Hematopoietic multipotent progenitor cell treated with erythropoietin and hydrocortisone succinate and interleukin-3 and kit ligand, for 8 days (in vitro differentiated cells): Measurements from ENCODE around the gene ACVR1C.

Experiments used
- DNase-seq: peaks from one replicate; pipeline ENCODE4 v3.0.0-alpha.2; 2015

The ACVR1C gene

GRCh38 chr2:157628477-157629415 is at the start of gene ACVR1C:
TSS of gene ACVR1C (minus strand) at chr2:157628864. CDS start at chr2:157628644, 220 bp downstream.
- peak; percentile 62 for DNase-seq

DNA sequence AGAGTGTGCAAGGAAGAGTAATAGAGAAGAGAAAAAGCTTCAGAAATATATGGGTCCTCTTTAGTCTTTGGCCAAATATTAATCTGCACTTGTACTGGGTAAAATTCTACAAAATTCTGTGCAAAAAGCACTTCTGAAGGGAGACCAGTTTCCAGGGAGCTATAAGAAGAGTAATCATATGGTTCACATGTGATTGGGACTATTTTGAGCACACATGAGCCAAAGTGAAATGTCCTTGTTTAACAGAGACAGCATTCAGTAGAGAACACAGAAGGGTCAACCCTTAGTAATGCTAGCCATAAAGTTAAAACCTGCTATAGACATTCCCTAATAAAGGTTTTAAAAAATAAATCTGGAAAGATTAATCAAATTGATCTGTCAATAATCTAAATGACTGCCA is 49.3 kb upstream of the ACVR1C start:
- no peak for DNase-seq

DNA sequence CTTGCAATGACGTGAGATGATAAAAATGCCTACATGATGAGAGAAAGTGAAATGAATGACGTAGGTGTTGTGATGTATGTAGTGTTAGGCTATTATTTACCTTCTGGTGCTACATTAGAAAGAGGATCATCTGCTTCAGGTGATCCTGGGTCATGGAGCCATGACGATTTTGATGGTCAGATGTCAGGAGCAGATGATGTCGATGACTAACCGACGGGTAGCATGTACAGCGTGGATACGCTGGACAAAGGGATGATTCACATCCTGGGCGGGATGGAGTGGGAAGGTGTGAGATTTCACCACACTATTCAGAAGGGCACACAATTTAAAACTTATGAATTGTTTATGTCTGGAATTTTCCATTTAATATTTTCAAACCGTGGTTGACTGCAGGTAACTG is 43.5 kb upstream of the ACVR1C start:
- no peak for DNase-seq

GRCh38 chr2:157662401-157662800 is 33.7 kb upstream of the ACVR1C start:
- no peak for DNase-seq

DNA sequence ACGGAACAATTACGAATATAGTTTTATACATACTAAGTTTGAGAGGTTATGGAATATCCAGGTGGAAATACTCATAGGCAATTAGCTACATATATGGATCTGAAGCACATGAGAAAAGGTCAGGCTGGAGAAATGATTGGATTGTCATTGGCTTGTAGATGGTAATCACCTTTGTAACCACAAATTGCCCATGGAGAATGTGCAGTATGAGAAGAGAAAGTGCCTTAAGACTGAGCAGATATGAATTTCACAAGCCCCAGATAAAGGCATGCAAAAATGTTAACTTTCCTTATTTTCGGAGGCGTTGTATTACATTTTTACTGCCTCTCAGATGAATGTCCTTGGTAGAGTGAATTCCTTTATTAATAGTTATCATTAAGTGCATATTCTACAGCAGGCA is 33.1 kb upstream of the ACVR1C start:
- no peak for DNase-seq

GRCh38 chr2:157657858-157658257 is 29.2 kb upstream of the ACVR1C start:
- no peak for DNase-seq

DNA sequence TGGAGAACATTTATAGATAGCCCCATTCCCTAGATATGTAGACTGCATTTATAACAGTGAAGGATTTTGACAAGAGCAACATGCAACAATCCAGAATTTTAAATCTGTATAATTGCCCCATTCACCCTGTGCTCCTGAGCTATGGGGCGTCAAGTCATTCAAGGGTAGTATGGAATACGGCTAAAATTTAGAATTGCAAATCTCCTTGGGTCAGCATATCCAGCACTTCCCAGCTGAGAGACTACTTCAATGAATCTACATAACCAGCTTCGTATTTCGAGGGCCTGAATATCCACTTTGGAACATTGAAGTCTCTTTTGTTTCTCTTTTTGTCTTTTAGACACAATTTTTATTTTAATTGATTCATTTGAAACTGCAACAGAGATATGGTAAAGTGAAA is 28.4 kb upstream of the ACVR1C start:
- DNase-seq: no peak

GRCh38 chr2:157644776-157645175 is 16.1 kb upstream of the ACVR1C start:
- DNase-seq: no peak

GRCh38 chr2:157631861-157632260 is 3.2 kb upstream of the ACVR1C start:
- DNase-seq: no peak

- no peak for DNase-seq
These were observed 829 bp downstream of the ACVR1C start for GRCh38 chr2:157627594-157628476.

DNA sequence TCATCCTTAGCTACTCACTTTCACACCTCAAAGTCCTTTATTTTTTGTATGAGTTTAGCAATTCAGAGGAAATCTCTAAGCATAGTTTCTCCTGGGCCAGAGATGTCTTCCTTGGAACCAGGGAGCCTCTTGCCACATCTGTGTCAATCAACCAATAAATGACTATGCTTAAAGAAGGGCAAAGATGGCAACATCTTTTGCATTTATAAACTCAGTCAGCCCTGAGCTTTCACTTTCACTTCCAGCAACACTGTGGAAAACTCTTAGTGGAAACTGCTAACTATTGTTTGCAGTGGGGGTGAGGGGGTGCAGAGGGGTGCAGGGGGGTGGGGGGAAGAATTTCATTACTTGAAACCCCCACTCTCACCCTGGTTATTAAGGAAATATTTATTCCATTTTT is 3.4 kb downstream of the ACVR1C start:
- DNase-seq: no peak

DNA sequence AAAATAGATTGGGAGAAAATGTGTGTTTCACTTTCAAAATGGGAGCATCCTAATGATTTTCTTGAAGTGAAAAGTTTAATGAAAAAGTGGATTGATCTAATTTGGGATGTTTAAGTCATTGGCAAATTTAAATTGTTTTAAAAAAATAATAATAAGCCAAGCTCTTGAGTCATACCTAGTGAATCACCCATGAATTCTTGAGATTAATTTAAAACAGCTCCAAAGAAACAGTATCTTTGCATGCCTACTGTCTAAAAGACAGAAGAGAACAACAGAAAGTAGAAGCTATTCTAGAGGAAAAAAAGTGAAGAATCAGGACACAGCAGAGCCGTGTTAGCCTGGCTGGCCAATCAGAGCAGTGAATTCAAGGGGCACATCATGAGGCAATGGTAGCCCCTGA is 7.7 kb downstream of the ACVR1C start:
- no peak for DNase-seq

DNA sequence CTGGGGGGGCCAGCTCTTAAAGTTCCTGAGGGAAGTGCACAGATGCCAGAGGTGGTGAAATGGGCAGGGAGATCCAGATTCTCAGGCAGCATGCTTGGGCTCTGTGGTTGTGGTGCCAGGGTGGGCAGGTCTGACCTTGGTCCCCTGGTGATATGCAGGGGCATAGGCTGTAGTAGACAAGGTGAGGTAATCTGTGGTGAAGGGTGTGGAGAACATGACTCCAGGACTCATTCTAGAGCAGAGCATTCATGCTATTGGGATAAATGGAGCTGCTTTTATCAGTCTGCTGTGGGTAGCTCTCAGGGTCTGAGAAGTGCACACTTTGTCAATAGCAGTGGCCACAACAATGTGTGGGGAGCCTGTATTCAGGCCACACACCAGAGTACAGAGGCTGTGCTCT is 16.9 kb downstream of the ACVR1C start:
- no peak for DNase-seq

DNA sequence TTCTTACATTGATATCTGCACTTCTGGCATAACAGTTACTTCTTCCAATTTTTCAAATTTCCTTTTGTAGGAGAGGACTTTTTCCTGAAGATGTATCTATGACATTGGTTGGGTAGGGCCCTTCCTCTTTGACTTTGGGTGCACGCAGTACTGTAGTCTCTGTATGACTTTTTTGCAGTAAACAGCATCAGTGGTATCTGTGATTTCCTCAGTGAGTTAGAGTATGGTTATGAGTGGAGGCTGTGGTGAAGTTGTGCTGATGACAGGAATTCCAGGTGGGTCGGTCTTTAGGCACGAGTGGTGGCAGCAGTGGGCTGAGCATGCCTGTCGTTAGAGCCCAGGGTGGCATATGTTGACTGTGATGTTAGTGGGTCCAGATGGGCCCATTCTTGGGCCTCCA is 17.6 kb downstream of the ACVR1C start:
- DNase-seq: no peak

DNA sequence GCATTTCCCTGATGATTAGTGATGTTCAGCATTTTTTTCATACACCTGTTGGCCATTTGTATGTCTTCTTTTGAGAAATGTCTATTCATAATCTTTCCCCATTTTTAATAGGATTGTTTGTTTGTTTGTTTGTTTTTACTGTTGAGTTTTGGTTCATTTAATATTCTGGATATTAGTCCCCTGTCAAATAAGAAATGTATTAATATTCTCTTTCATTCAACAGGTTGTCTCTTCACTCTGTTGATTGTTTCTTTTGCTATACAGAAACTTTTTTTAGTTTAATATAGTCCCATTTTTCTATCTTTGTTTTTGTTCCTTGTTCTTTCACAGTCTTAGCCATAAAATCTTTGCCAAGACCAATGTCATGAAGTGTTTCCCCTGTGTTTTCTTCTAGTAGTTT is 22.1 kb downstream of the ACVR1C start:
- no peak for DNase-seq

- DNase-seq: no peak
These were observed 25.5 kb downstream of the ACVR1C start for GRCh38 chr2:157603198-157603597.

DNA sequence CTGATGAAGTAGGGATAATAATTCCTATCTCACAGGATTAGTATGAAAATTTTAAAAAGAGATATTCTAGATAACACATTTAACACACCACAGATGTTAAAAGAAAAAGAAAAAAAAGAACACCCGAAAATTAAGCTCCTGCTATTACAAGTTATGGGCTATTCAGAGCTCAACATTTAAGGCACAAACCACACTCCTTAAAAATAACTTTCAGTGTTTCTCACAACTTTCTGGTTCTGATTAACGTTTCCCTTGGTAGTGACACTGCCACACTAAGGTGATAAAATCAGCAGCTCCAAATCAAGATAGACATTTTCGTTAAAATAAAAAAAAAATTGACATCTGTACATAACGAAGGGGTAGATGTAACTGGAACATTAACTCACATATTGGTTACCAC is 26.9 kb downstream of the ACVR1C start:
- DNase-seq: no peak

- no peak for DNase-seq
These were observed 31.5 kb downstream of the ACVR1C start for GRCh38 chr2:157596992-157597681.

DNA sequence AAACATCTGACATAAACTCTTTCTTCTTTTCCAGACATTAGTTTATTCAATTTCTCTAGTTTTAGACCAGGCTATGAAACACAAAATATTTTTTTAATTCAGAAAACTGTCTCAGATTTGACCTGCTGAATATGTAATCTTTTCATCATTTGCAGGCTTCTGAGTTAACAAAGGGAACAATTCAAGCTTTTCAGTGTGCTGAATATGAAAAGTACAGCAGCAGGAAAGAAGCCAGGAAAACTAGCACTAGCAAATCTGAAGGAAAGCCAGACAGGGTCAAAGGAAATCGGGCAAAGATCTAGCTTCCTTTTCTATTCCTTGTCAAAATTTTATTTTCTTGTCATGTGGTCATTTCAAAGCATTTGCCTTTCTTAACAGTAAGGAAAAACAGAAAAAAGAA is 35.3 kb downstream of the ACVR1C start:
- no peak for DNase-seq

DNA sequence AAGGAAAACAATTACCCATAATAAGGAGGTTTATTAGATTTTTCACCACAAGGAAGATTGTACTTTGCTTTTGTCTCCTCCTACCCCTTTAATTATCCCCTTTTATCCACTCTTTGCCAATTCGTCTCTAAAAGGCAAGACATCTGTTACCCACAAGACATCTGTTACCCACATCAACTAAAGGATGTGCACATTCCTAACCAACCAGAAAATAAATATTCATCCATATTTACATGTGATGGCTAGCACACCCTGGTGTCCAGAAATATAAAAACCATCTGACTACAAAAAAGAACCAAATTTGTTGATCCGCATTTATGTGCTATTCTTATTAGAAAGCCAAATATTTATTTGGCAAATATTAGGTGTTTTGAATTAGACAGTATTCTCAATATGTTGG is 35.7 kb downstream of the ACVR1C start:
- no peak for DNase-seq

GRCh38 chr2:157592374-157592773 is 36.3 kb downstream of the ACVR1C start:
- DNase-seq: no peak

DNA sequence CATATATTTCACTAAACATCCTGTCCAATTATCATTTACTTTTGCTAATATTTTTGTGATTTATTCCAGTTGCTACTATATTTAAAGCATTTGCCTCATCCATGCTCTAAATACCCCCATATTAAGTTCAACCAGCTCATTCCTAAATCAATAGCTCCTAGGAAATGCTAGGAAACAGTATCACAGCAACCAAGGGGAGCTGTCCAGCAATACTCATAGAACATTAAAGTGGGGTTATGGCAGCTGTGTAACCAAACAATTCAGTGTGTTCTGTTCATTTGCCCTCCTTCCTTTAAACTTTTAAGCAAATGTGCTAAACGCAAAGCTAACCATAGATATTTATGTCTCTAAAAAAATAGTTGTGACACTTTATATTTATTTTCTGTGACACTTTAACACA is 41.1 kb downstream of the ACVR1C start:
- no peak for DNase-seq

- DNase-seq: no peak
These were observed 54.5 kb downstream of the ACVR1C start for GRCh38 chr2:157574165-157574564.
